Measurements from ENCODE around the gene ACBD4. TPM values are rescaled to one million over a fixed set of nuclear protein-coding genes. Genes with fewer than 3 reads are reported as not detected.

The ACBD4 gene
- total and polyA plus RNA-seq, 2 of the 13 experiments (the other 11 are each of a cell fraction or from before 2014, with no cell fraction given): 16.1 to 26.9 TPM

DNA sequence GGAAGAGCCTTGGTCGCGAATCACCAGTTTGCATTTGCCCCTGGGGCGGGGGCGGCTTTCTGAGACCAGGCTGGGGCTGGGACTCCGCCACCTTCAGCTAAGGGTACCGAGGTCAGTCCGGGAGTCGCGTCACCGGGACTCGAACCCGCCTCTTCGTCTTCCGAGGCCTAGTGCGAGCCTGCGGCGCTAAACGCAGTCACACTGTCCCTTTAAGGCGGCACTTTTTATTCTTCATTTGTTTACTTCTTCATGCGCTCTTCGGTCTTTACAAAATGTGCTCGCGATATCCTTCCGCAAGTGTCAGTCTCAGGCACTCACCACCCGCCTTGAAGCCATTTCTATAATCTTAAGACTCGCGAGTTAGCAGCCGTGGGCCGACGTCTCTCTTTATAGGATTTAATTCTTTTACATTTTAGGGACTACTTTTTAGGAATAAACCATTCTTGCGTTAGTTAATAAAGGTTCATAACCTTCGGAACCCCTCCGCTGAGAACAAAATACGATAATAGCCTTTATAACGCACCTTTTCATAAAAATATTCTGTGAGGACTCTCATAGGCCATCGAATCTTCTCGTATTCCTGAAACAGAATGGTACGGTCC lies 12.2 kb downstream of the ACBD4 start (continued):
- TF ChIP-seq ZNF382 (CRISPR knock-in tag; IDR thresholded peaks at IDR 0.05; ENCODE audit: borderline replicate concordance): no peak
- TF ChIP-seq FOXA3 (CRISPR knock-in tag; IDR thresholded peaks at IDR 0.05): peak; percentile 95
- TF ChIP-seq ZNF430 (CRISPR knock-in tag; IDR thresholded peaks at IDR 0.05): peak; percentile 91
- peak; percentile 72 for TF ChIP-seq ATF7 (IDR thresholded peaks at IDR 0.05)
- no peak for TF ChIP-seq ATF7 (CRISPR knock-in tag; IDR thresholded peaks at IDR 0.05)
- TF ChIP-seq, protein P1, sequence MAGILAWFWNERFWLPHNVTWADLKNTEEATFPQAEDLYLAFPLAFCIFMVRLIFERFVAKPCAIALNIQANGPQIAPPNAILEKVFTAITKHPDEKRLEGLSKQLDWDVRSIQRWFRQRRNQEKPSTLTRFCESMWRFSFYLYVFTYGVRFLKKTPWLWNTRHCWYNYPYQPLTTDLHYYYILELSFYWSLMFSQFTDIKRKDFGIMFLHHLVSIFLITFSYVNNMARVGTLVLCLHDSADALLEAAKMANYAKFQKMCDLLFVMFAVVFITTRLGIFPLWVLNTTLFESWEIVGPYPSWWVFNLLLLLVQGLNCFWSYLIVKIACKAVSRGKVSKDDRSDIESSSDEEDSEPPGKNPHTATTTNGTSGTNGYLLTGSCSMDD (CRISPR knock-in tag; IDR thresholded peaks at IDR 0.05): no peak
- TF ChIP-seq, protein P2, sequence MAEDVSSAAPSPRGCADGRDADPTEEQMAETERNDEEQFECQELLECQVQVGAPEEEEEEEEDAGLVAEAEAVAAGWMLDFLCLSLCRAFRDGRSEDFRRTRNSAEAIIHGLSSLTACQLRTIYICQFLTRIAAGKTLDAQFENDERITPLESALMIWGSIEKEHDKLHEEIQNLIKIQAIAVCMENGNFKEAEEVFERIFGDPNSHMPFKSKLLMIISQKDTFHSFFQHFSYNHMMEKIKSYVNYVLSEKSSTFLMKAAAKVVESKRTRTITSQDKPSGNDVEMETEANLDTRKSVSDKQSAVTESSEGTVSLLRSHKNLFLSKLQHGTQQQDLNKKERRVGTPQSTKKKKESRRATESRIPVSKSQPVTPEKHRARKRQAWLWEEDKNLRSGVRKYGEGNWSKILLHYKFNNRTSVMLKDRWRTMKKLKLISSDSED (CRISPR knock-in tag; IDR thresholded peaks at IDR 0.05): no peak
- peak; percentile 88 for TF ChIP-seq NFIC (IDR thresholded peaks at IDR 0.05; ENCODE audit: low read length)
- TF ChIP-seq, protein P3, sequence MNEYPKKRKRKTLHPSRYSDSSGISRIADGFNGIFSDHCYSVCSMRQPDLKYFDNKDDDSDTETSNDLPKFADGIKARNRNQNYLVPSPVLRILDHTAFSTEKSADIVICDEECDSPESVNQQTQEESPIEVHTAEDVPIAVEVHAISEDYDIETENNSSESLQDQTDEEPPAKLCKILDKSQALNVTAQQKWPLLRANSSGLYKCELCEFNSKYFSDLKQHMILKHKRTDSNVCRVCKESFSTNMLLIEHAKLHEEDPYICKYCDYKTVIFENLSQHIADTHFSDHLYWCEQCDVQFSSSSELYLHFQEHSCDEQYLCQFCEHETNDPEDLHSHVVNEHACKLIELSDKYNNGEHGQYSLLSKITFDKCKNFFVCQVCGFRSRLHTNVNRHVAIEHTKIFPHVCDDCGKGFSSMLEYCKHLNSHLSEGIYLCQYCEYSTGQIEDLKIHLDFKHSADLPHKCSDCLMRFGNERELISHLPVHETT (CRISPR knock-in tag; conservative IDR thresholded peaks at IDR 0.05): no peak
- peak; percentile 67 for TF ChIP-seq MAZ (IDR thresholded peaks at IDR 0.05; ENCODE audit: borderline replicate concordance, low read depth, low read length)
- 0 out of 2 replicates have a peak, but pooled peaks have one; percentile 59 for TF ChIP-seq MAZ (CRISPR knock-in tag; IDR thresholded peaks at IDR 0.05; ENCODE audit: low read depth)
- peak; percentile 70 for TF ChIP-seq SAP130 (CRISPR knock-in tag; IDR thresholded peaks at IDR 0.05; ENCODE audit: low read depth)
- no peak for TF ChIP-seq TARDBP (CRISPR knock-in tag; IDR thresholded peaks at IDR 0.05)
- TF ChIP-seq ZNF550 (CRISPR knock-in tag; IDR thresholded peaks at IDR 0.05; ENCODE audit: borderline replicate concordance): no peak
- TF ChIP-seq, protein P4, sequence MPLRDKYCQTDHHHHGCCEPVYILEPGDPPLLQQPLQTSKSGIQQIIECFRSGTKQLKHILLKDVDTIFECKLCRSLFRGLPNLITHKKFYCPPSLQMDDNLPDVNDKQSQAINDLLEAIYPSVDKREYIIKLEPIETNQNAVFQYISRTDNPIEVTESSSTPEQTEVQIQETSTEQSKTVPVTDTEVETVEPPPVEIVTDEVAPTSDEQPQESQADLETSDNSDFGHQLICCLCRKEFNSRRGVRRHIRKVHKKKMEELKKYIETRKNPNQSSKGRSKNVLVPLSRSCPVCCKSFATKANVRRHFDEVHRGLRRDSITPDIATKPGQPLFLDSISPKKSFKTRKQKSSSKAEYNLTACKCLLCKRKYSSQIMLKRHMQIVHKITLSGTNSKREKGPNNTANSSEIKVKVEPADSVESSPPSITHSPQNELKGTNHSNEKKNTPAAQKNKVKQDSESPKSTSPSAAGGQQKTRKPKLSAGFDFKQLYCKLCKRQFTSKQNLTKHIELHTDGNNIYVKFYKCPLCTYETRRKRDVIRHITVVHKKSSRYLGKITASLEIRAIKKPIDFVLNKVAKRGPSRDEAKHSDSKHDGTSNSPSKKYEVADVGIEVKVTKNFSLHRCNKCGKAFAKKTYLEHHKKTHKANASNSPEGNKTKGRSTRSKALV (CRISPR knock-in tag; IDR thresholded peaks at IDR 0.05): no peak
- TF ChIP-seq ZNF121 (CRISPR knock-in tag; IDR thresholded peaks at IDR 0.05): peak; percentile 53; the same call in 1 of the 2 replicates
- TF ChIP-seq ISL2 (CRISPR knock-in tag; IDR thresholded peaks at IDR 0.05): peak; percentile 52; the same call in 1 of the 2 replicates
- TF ChIP-seq TBP (CRISPR knock-in tag; IDR thresholded peaks at IDR 0.05): no peak
- TF ChIP-seq ZFP37 (CRISPR knock-in tag; IDR thresholded peaks at IDR 0.05; ENCODE audit: borderline replicate concordance): no peak; the same call in 1 of the 2 replicates
- no peak; the same call in 1 of the 2 replicates for TF ChIP-seq MEIS2 (CRISPR knock-in tag; IDR thresholded peaks at IDR 0.05)
- TF ChIP-seq, protein P5, sequence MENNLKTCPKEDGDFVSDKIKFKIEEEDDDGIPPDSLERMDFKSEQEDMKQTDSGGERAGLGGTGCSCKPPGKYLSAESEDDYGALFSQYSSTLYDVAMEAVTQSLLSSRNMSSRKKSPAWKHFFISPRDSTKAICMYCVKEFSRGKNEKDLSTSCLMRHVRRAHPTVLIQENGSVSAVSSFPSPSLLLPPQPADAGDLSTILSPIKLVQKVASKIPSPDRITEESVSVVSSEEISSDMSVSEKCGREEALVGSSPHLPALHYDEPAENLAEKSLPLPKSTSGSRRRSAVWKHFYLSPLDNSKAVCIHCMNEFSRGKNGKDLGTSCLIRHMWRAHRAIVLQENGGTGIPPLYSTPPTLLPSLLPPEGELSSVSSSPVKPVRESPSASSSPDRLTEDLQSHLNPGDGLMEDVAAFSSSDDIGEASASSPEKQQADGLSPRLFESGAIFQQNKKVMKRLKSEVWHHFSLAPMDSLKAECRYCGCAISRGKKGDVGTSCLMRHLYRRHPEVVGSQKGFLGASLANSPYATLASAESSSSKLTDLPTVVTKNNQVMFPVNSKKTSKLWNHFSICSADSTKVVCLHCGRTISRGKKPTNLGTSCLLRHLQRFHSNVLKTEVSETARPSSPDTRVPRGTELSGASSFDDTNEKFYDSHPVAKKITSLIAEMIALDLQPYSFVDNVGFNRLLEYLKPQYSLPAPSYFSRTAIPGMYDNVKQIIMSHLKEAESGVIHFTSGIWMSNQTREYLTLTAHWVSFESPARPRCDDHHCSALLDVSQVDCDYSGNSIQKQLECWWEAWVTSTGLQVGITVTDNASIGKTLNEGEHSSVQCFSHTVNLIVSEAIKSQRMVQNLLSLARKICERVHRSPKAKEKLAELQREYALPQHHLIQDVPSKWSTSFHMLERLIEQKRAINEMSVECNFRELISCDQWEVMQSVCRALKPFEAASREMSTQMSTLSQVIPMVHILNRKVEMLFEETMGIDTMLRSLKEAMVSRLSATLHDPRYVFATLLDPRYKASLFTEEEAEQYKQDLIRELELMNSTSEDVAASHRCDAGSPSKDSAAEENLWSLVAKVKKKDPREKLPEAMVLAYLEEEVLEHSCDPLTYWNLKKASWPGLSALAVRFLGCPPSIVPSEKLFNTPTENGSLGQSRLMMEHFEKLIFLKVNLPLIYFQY (CRISPR knock-in tag; IDR thresholded peaks at IDR 0.05; ENCODE audit: borderline replicate concordance): no peak
- no peak for TF ChIP-seq ZFP36 (IDR thresholded peaks at IDR 0.05; ENCODE audit: borderline replicate concordance, low read depth, low read length, partially characterized antibody)
